ACHN (cell line): Measurements from ENCODE around the gene BRMS1.
"Not testable (repeated sequence)": the region's sequence is repeated elsewhere in the genome, so short reads cannot be mapped to it uniquely, and the experiment has no call there.

Experiments used
- DNase-seq: peaks from one replicate; pipeline ENCODE4 v3.0.0-alpha.2; 2015
- in situ Hi-C: cut with HindIII; loops from 2 replicates; pipeline ENCODE4 v1.10.0; 2017; ENCODE audit warnings: low sequenced_read_pairs, low pct_ligation_motif_present, low pct_unique_long_range_greater_than_20kb

The BRMS1 gene

DNA sequence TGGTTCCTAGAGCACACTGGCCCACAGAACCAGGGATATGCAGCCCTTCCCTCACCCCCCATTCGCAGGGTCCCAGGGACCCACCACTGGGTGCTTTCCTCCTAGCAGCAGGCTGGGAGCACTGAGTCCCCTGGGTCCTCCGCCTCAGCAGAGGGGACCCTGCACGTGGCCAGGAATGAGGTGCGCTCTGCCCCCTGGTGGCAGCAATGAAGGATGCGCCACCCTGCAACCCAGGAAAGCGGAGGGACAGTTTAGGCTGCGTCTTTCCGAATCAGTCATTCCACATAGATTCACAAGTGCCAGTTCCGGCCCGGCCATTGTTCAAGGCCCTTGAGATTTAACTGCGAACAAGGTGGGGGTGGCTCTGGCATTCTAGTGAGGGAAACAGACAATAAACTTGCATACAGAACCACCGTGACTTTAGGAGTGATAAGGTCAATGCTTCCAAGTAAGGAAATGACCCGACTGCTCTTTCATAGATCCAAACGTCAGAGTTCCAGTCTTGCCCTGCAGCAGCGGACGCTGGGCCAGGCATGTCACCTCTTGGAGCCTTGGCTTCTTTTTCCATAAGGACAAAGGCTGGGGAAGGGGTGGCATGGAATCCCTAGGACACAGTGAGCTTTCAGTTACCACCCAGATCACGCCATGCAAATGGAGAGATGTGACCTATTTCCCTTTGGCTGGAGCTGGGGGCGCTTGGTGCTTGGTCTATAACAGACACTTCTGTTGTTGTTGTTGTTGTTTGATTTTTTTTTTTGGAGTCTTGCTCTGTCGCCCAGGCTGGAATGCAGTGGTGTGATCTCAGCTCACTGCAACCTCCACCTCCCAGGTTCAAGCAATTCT is 16.4 kb downstream of the BRMS1 start:
- DNase-seq, result peak; percentile 69
- in situ Hi-C loops, result no loop called here

DNA sequence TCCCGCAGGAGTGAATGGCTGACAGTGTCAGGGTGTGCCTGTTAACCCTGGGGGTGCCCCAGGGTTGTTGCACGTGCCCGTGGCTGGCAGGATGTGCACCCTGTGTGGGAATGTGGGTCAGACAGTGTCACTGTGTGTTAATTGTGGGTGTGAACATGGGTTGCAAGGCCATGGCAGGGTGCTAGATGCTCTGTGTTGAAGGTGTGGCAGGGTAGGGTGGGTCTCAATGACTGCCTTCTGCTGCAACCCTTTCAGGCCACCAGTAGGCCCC is 16.9 kb downstream of the BRMS1 start:
- DNase-seq, result no peak
- in situ Hi-C loops, result no loop called here

DNA sequence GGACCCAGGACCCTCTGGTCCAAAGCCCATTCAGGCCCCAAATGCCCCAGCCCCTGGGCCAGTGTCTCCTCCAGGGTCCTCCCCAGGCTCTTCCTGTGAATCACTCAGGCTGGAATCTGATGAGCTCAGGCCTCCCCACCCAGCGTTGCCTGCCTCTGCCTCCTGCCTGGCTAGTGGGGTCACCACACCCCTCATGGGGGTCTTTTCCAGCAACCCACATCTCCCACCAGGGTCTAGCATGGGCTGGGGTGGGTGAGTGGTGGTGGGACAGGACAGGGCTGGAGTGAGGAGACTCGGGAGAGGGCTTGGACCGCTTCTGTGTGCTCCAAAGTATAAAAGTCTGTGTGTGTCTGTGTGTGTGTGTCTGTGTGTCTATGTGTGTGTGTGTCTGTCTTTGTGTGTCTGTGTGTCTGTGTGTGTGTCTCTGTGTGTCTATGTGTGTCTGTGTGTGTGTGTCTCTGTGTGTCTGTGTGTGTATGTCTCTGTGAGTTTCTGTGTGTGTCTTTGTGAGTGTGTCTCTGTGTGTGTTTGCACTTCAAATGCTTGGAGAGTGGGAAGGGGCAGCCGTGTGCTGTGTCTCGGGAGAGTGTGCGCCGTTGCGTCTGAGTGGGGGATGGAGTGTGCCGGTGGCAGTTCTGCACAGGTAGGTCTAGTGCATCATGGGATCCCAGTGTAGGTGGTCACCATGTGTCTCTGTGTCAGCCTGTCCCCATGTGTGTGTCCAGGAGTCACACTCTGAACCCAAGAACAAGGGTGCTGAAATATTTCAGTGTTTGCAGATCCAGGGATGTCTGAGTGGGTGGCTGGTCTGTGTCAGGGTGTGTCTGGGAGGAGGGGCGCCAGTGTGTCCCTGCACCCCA is 17.5 kb downstream of the BRMS1 start:
- peak; percentile 46 for DNase-seq
- in situ Hi-C loops, result no loop called here

DNA sequence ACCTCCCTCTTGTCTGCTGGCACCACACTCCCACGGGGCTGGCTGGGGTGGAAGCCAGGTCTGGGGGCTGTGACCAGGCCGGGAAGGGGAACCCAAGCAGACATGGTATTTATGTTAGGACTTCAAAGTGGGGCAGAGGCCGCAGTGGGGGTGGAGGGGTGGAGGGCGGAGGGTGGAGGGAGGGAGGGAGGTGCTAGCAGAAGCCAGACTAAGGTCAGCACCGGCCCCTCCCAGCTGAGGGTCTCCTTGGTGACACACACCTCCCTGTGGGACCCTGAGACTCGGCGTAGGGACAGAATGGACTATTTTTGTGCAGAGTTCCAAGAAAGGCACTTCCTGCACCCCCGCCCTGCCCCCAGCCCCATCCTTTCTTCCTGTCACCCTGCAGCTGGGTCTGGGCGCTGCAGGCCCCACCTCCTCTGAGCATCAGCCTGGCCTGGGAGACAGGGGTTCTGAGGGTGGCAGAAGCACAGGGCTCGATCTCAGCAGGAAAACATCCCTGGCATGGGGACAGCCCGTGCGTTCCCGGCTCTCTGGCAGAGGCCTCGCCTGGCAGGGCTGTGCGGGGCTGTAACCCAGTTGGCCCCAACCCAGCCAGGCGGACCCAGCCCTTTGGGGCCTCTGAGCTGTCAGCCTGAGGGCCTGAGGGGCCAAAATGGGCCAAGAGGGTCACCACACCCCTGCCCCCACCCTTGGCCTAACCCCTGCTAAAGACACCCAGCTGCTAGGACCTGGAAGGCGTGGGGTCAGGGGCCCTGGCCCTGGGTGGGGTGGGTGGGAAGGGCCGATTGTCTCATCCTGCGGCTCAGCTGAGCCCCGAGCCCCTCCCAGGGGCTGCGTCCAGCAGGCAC is 18.4 kb downstream of the BRMS1 start:
- DNase-seq, result no peak
- in situ Hi-C loops, result no loop called here

DNA sequence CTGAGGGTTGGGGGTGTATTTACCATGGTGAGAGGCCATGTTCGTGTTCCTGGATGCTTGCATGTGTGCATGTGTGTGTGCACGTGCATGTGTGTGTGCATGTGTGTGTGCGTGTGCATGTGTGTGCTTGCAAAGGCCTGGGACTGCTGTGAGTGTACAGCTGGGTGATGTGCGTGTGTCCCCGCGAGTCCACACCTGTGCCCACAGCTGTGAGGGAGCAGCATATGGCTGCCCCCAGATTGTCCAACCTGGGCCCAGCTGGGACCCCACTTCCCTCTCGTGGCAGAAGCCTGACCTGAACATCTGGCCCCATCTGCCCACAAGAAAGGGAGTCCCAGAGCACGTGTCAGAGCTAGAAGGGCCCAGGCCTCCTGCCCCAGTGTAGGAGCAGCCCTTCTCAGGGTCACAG is 19.6 kb downstream of the BRMS1 start:
- in situ Hi-C loops, result no loop called here
- no peak for DNase-seq

DNA sequence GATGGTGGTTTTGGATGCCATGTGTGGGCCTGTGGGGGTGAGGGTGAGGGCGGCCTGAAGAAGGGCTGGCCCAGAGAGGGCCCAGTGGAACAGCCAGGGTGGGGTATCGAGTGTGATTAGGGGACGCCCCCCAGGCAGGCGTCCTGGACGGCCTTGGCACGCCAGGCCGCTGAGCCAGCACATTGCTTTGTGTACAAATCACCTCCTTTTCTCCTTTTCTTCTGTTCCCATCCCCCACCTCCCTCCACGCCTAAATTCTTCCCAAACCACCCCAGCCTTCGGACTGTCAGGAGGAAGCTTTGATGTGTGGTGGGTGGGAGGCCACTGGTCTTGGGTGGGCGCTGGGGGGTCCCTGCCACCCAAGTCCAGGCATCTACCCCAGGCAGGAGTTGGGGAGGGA is 20.2 kb downstream of the BRMS1 start:
- in situ Hi-C loops, result no loop called here
- no peak for DNase-seq

DNA sequence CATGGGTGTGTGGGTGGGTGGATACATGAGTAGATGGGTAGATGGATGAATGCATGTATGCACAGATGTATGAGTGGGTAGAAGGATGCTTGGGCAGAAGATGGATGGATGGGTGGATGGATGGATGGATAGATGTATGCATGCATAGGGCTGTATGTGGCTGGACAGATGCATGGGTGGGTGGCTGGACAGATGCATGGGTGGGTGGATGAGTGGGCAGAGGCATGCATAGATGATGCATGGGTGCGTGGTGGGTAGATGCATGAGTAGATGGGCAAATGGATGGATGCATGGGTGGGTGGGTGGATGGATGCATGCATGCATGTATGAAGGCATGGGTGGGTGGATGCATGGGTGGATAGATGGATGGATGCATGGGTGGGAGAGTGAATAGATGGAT is 21.2 kb downstream of the BRMS1 start:
- DNase-seq, result no peak
- in situ Hi-C loops, result no loop called here

DNA sequence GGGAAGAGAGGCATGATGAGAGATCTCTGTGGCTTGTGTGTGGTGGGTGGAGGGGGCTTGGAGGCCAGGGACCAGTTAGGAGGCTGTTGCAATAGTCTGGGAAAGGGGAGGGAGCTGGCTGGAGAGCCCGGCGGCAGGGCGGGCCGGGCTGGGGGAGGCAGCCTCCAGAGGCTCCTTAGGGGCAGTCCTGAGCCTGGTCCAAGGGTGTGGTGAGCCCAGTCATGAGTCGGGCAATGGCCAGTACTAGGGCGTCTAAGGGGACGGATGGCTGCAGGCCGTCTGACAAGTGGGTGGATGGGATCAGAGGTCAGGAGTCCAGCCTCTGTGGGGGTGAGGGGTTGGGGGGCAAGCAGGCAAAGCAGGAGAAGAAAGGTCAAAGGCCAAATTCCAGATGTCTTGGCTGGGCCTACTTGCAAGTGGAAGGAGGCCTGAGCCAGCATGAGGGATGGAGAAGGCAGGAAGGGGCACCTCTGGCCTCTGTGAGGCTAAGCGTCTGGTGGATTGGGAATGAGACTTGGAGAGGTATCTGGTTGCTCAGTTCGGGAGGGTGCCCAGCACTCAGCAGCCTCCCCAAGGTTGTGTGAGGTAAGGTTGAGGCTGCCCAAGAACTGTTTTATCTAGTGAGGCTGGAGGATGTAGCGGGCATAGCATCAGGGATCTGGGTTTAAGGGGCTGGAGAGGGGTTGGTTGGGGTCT is 22.0 kb downstream of the BRMS1 start:
- no peak for DNase-seq
- in situ Hi-C loops, result no loop called here

DNA sequence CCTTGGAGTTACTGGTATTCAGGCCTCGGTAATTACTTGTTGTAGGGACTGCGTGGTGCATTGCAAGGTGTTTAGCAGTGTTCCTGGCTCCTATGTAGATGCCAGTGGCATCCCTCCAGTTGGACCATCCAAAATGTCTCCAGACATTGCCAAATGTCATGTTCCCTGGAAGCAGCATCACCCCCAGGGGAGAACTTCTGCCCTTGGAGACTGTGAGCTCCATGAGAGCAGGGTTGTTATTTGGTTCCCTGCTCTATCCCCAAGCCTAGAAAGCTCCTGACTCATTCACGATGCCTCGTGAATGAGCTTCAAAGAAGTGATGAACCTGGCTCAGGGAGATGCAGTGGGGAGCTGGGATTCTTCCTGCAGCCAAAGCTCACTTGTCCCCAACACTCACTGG is 23.3 kb downstream of the BRMS1 start:
- DNase-seq, result no peak
- in situ Hi-C loops, result no loop called here

DNA sequence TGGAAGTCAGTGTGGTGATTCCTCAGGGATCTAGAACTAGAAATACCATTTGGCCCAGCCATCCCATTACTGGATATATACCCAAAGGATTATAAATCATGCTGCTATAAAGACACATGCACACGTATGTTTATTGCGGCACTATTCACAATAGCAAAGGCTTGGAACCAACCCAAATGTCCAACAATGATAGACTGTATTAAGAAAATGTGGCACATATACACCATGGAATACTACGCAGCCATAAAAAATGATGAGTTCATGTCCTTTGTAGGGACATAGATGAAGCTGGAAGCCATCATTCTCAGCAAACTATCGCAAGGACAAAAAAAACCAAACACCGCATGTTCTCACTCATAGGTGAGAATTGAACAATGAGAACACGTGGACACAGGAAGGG is 24.2 kb downstream of the BRMS1 start:
- DNase-seq, in situ Hi-C loops: not testable (repeated sequence)

DNA sequence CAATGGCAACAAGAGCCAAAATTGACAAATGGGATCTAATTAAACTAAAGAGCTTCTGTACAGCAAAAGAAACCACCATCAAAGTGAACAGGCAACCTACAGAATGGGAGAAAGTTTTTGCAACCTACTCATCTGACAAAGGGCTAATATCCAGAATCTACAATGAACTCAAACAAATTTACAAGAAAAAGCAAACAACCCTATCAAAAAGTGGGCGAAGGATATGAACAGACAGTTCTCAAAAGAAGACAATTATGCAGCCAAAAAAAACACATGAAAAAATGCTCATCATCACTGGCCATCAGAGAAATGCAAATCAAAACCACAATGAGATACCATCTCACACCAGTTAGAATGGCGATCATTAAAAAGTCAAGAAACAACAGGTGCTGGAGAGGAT is 24.6 kb downstream of the BRMS1 start:
- in situ Hi-C loops, result not testable (repeated sequence)

DNA sequence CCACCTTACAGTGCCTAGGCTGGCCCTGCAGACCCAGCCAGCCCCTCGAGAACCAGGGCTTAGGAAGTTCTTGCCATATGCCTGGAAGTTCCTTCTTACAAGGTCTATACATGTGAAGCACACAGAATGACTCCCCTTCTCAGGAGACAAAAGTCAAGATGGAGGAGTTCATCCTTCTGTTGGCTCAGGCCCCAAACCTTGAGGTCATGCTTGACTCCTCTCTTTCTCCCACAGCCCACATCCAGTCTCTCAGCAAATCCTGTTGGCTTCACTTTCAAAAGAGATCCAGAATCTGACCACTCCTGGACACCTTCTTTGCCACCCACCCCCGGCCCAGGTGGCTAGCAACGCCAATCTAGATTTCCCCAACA is 26.3 kb downstream of the BRMS1 start:
- in situ Hi-C loops, result no loop called here
- no peak for DNase-seq

More for the DNA sequence above, 24.6 kb downstream of the BRMS1 start:
- not testable (repeated sequence) for DNase-seq

DNA sequence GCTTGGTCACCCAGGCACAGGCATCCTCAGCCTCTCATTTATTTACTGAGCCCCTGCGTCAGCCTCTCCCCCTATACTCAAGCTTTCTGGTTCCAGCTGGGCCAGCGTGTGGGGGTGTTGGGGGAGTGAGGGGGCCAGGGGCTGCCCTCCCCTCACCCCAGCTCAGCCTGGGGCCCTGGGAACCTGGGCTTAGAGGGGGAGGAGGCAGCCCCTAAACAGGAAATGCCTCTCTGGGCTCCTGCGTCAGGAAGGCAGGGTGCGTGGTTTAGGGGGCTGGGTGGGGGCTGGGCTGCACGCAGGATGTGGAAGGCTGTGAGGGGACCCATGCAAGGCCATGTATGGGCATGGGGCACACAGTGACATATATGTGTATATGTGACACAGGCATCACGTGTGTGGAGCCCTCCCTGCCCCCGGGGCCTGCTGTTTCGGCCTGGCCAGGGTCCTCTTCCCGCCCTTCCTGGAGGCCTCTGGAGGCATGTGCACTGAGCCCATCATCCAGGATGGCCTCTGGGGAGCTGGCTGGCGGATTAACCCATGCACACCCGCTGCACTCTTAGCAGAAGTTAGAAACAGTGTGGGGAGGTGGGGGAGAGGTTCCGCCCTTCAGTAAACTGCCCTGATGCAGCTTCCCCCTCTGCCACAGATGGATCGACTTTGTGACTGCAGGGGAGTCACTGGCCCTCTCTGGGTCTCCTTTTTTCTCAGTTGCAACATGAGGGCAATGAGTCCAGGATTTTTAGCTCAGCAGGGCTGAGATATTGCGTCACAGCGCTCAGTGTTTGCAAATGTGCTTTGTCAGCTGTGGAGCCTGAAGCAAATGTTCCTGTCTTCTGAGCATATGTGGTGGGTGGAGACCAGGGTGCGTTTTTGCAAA is 26.9 kb downstream of the BRMS1 start:
- in situ Hi-C loops, result no loop called here
- no peak for DNase-seq

DNA sequence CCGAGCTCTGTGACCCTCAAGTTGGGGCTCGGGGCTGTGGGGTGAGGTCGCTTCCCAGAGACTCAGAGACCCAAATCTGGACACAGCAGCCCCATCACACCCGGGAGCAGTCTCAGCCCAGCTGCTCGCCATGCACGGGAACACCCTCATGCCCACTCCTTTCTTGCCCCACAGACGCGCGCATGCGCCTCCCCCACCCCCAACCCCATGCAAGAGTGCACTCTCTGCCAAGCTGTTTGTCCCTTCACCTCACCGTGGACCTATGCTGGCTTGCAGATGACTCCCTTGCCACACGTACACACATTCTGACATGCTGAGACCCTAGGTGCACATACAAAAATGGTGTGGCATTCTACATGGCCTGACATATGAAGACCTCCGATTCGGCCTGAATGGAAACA is 27.6 kb downstream of the BRMS1 start:
- in situ Hi-C loops, result no loop called here
- DNase-seq, result no peak

DNA sequence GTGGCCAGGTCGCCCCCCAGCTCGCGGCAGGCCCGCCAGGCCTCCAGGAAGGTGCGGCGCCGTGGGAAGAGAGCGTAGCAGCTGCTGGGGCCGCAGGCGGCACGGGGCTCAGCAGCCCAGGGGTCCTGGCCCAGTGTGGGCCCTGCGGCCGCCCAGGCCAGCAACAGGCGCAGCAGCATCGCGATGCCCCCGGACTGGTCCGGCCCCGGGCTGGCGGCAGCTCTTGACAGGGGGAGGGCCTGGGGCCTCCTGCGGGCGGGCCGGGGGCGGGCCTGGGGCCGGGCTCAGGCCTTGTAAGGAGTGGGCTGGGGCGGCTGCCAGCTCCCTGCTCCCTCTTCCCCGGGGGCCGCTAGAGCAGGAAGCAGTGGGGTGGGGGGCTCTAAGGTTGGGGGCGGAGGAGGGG is 28.1 kb downstream of the BRMS1 start, which contains the start of gene CD248:
CD248 (minus strand) TSS at position 196 of the 403 bp plus-strand sequence; CDS start at position 179, 17 bp downstream.
- no peak for DNase-seq
- in situ Hi-C loops, result no loop called here

DNA sequence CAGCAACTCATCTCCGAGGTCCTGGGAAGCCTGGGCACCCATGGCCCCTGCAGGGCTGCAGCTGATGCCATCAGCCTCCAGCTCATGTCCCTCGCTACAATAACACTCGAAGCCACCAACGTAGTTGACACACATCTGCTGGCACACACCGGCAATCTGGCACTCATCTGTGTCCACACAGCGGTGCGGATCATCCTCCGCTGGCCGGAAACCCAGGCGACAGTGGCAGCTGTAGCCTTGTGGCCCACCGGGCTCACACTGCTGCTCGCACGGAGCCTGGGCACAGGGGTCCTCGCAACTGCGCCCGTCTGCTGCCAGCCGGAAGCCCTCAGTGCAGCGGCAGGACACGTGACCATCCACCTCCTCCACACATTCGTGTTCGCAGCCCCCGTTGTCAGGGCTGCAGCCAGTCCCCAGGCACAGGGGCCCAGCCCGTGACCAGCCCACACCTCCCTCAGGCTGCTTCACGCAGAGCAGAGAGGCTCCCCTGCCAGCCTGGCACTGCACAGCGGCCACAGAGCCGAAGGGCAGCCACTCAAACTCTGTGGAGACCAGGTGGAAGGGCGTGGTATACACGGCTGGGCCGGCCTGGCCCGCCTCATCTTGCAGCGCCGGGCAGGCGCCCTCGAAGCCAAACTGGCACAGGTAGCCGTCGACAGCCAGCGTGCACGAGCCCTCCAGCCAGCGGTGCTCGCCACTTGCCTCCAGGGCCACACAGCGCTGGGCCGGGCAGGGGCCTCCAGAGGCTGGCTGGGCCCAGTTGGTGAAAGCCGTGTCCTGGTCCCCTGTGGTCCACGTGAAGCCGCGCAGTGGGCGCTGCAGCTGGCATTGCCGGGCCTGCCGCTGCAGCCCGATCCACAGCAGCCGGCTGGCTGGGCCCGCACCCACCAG is 28.7 kb downstream of the BRMS1 start:
- in situ Hi-C loops, result no loop called here
- no peak for DNase-seq

DNA sequence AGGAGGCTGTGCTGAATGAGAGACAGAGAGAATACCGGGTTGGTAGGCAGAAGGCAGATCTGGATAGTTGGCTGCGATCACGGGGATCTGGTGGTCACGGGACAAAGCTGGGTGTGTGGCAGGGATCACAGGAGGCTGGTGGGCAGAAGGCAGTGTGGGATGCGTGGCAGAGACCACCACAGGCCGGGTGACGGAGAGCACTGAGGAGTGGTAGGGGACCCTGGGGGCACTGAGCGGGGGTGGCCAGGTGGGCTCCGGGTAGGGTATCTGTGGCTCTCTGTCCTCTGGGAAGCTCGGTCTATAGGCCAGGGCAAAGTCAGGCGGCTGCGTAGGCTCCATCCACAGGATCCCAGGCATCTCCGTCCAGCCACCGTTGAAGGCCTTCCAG is 29.4 kb downstream of the BRMS1 start:
- no peak for DNase-seq
- in situ Hi-C loops, result no loop called here
